Measurements from ENCODE around the gene SMOC2.

SMOC2 gene

DNA sequence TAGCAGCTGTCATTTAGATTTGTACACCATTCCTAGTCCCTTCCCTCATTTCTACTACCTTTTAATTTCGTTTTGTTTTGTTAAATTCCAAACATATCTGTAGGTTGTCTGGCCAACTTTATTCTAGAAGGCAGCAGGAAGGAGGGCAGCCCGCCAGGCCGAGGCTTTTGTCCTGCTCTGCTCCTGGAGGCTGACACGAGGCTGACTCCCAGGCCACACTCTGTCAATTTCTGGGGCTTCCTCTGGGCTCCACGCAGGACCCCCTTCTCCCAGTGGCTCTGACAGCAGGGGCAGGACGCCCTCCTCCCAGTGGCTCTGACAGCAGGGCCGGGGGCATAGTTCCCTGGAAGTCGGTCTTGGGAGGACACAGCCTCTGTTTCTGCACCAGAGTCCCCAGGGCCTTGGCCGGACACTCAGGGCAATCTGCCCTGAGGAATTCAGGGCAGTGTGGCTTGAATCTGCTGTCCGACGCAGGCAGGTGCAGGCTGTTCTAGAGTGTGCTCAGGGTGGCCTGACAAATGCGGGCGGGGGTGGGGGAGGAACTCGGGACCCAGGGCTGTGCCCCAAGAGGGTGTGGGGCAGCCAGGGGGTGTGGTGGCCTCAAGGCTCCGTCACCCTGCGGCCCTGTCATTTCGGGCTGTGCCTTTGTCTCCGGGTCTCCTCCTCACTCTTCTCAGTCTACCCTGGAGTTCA is 11.8 kb downstream of the SMOC2 start:
- TF ChIP-seq, protein P1, sequence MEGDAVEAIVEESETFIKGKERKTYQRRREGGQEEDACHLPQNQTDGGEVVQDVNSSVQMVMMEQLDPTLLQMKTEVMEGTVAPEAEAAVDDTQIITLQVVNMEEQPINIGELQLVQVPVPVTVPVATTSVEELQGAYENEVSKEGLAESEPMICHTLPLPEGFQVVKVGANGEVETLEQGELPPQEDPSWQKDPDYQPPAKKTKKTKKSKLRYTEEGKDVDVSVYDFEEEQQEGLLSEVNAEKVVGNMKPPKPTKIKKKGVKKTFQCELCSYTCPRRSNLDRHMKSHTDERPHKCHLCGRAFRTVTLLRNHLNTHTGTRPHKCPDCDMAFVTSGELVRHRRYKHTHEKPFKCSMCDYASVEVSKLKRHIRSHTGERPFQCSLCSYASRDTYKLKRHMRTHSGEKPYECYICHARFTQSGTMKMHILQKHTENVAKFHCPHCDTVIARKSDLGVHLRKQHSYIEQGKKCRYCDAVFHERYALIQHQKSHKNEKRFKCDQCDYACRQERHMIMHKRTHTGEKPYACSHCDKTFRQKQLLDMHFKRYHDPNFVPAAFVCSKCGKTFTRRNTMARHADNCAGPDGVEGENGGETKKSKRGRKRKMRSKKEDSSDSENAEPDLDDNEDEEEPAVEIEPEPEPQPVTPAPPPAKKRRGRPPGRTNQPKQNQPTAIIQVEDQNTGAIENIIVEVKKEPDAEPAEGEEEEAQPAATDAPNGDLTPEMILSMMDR (IDR thresholded peaks at IDR 0.05; ENCODE audit: low read depth, low read length): no peak

DNA sequence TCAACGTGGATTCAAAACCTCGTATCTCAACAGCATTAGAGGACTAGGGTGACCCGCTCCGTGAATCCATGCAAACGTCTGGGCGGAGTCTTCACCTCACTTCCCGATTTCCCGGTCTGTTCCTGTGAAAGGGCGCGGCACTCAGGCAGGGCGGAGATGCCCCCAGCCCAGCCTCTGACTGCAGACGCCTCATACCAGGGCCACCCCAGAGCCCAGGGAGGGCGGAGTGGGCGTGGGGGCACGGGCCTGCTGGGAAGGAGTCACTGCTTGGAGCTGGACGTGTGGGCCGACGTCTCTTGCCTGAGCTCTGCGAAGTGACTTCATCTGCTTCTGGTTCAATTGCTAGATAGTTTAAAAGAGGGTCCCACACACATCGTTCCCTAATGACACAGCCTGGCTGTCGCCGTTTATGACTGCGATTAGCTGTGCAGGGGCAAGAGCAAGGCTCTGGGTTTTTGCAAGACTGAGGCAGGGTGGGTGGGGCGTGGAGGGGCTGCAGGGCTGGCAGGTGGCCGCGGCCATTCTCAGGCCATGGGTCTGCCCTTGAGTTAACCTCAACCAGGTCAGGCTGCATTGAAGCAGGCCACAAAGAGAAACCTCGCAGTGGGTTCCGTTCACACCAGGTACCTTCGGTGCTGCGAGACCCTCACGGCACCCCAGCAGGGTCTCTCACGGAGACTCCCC is 15.0 kb downstream of the SMOC2 start:
- H3K36me3 ChIP-seq: no peaks in the 10 kb centered on the region
- H3K4me3 ChIP-seq (ENCODE audit: low read depth, low read length): no peak overlapping the region
- no peaks in the 10 kb centered on the region for H3K9me3 ChIP-seq
- DNase-seq: no peak
- no peaks in the 10 kb centered on the region; the same call in 1 of the 2 replicates for H3K27me3 ChIP-seq
- TF ChIP-seq, protein P1 (IDR thresholded peaks at IDR 0.05; ENCODE audit: low read depth, low read length): no peak
- no peaks in the 10 kb centered on the region for H3K4me1 ChIP-seq

More for the DNA sequence above, 11.8 kb downstream of the SMOC2 start:
- H3K27me3 ChIP-seq: no peaks in the 10 kb centered on the region; the same call in 1 of the 2 replicates
- no peaks in the 10 kb centered on the region for H3K9me3 ChIP-seq
- DNase-seq: no peak
- H3K4me1 ChIP-seq: no peaks in the 10 kb centered on the region
- H3K36me3 ChIP-seq: no peaks in the 10 kb centered on the region
- no peak overlapping the region for H3K4me3 ChIP-seq (ENCODE audit: low read depth, low read length)

DNA sequence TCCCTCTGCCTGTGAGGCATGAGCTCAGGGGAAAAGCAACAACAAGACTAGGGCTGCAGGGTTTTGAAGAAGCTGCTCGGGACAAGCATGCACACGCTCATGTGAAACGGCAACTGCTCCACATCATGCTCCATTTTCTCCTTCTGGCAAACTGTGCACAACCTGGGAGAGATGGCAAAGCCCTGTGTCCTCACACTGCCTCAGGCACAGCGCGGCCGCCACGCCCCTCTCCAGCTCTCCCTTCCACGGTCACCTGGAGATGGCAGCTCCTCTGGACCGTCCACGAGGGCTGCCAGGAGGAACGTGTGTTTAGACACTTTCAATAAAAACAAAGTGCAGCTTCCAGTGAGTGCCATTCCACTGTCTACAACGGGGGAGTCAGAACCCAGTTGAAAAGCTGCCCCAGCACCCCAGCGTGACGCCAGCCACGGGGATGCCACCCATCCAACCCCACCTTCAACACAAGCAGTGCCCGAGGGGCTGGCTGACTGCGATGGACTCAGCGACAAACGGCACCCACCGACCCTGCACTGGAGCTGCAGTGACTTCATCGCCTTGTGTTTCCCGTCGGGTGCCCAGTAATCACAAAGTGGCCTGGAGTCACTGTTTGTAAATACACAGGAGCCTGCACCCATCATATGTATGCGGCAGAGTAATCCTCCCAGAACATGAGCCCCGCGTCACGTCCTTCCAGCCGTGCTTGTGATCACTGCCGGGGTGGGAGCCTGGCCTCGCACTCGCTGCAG is 16.1 kb downstream of the SMOC2 start:
- H3K36me3 ChIP-seq: no peaks in the 10 kb centered on the region
- DNase-seq: no peak
- TF ChIP-seq, protein P1 (IDR thresholded peaks at IDR 0.05; ENCODE audit: low read depth, low read length): no peak
- no peak overlapping the region for H3K4me3 ChIP-seq (ENCODE audit: low read depth, low read length)
- peaks cover 1% of the 10 kb centered on the region; the same call in 1 of the 2 replicates for H3K27me3 ChIP-seq
- H3K9me3 ChIP-seq: no peaks in the 10 kb centered on the region
- no peaks in the 10 kb centered on the region for H3K4me1 ChIP-seq

DNA sequence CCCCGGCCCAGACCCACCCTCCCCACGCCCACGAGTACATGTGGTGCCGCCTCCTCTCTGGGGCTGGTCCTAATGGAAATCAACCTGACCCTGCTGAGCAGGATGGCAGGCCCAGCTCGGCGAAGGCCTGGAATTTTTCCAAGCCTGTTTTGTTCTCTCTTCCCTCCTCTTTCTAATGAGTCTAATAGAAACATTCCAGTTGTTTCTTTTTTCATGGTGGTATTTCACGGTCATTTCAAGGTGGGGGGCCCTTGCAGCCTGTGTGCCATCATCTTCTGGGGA is 16.6 kb downstream of the SMOC2 start:
- Histone ChIP-seq H3K9me3 (no peaks in the 10 kb centered on the region), H3K4me1 (no peaks in the 10 kb centered on the region), H3K4me3 (ENCODE audit: low read depth, low read length) (no peak overlapping the region), H3K27me3 (peaks cover 5% of the 10 kb centered on the region; the same call in 1 of the 2 replicates), H3K36me3 (no peaks in the 10 kb centered on the region)
- TF ChIP-seq, protein P1 (IDR thresholded peaks at IDR 0.05; ENCODE audit: low read depth, low read length): no peak
- DNase-seq: no peak

DNA sequence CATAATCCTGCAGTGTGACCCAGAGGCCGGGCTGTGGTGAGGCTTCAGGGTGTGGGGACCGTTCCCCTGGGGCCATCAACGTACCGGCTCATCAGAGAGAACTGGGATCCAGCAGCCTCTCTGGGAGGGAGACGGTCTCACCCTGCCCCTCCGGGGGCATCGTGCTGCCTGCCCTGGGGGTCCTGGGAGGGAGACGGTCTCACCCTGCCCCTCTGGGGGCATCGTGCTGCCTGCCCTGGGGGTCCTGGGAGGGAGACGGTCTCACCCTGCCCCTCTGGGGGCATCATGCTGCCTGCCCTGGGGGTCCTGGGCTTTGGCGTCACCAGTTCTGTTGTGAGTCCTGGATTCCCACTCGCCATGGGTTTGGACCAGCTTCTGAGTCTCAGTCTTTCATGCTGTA is 17.1 kb downstream of the SMOC2 start:
- Histone ChIP-seq H3K27me3 (peaks cover 5% of the 10 kb centered on the region; the same call in 1 of the 2 replicates), H3K4me3 (ENCODE audit: low read depth, low read length) (no peak overlapping the region), H3K36me3 (no peaks in the 10 kb centered on the region), H3K4me1 (no peaks in the 10 kb centered on the region), H3K9me3 (no peaks in the 10 kb centered on the region)
- TF ChIP-seq, protein P1 (IDR thresholded peaks at IDR 0.05; ENCODE audit: low read depth, low read length): no peak
- no peak for DNase-seq

All from BE2C (cell line).